HCT116 (cell line): ENCODE measurements around the gene HPS3. TPM values are rescaled to one million over a fixed set of nuclear protein-coding genes. Genes with fewer than 3 reads are reported as not detected.

ENCODE experiments used
- ATAC-seq: fragments of 200-7000 bp; cut with Tn5 transposase; 2 replicates; pipeline ENCODE4 v1.9.1; 2020; ENCODE audit warnings: mild to moderate bottlenecking, moderate library complexity
- BruUV-seq: library from RNA; stranded (reverse); fragments of 400-500 nt; replicated peaks from 2 replicates; lab custom pipeline; 2021; lab: Mats Ljungman, UMichigan
- CTCF ChIA-PET: fragments of 300-600 bp; sonication (Branson Sonifier 250); formaldehyde crosslinking; loops from one replicate; lab custom pipeline; 2021; ENCODE audit warnings: antibody characterized with exemption; lab: Charles Lee
- POLR2A ChIA-PET: fragments of 300-600, 350-600 bp; sonication (Branson Sonifier 250); formaldehyde crosslinking; loops from one replicate; lab custom pipeline; 2021; ENCODE audit warnings: antibody characterized with exemption; lab: Charles Lee
- RAD21 ChIA-PET, 2 experiments: fragments of 300-600 bp; sonication (Branson Sonifier 250); formaldehyde crosslinking; loops; one replicate each; lab custom pipeline; 2023; ENCODE audit warnings: low total read pairs in 2 of 2; ENCODE audit not compliant: uncharacterized antibody in 2 of 2, unreplicated experiment in 2 of 2, low non-redundant PET in 1 of 2; lab: Charles Lee
- DNase-seq: peaks from one replicate; pipeline ENCODE4 v3.0.0-alpha.2; 2010; ENCODE audit warnings: low read depth, low spot score
- H2AFZ ChIP-seq: fragments of 200-600 bp; shearing (Covaris generic), sonication (generic); 2 replicates; pipeline ENCODE4 v1.6.1; 2017; ENCODE audit warnings: low read depth, mixed run types, mixed read lengths, antibody characterized with exemption, low read length; ENCODE audit not compliant: poor library complexity, severe bottlenecking
- H3K27ac ChIP-seq: 2 replicates; pipeline ENCODE4 v1.5.1; 2012; ENCODE audit warnings: low read depth, low read length
- H3K27me3 ChIP-seq: fragments of 200-600 bp; sonication (generic); 2 replicates; pipeline ENCODE4 v1.6.1; 2016; ENCODE audit warnings: mixed run types, low read length, mixed read lengths; ENCODE audit not compliant: insufficient read depth
- H3K36me3 ChIP-seq, 2 experiments: fragments of 200-500 bp in 1 of 2; fragments of 200-600 bp in 1 of 2; sonication (Bioruptor generic) in 1 of 2; sonication (generic) in 1 of 2; 2 replicates each; pipeline versions ENCODE4 v1.5.1 to v1.6.1; 2014 to 2016; ENCODE audit warnings: low read length in 2 of 2, inconsistent platforms in 1 of 2, mixed read lengths in 1 of 2, mixed run types in 1 of 2; ENCODE audit not compliant: insufficient read depth in 2 of 2, control insufficient read depth in 1 of 2
- H3K4me1 ChIP-seq, 2 experiments: fragments of 200-600 bp in 1 of 2; sonication (generic) in 1 of 2; 2 replicates each; pipeline versions ENCODE4 v1.5.1 to v1.6.1; 2012 to 2017; ENCODE audit warnings: low read length in 2 of 2, inconsistent platforms in 1 of 2, mild to moderate bottlenecking in 1 of 2, mixed read lengths in 1 of 2, mixed run types in 1 of 2, moderate library complexity in 1 of 2; ENCODE audit not compliant: insufficient read depth in 2 of 2, control insufficient read depth in 1 of 2
- H3K4me2 ChIP-seq: fragments of 200-600 bp; sonication (generic); 2 replicates; pipeline ENCODE4 v1.6.1; 2017; ENCODE audit warnings: mixed run types, low read length, mixed read lengths
- H3K4me3 ChIP-seq, 2 experiments: fragments of 200-600 bp in 1 of 2; sonication (generic) in 1 of 2; replicated peaks in 1 of 2; 2 replicates each; pipeline ENCODE4 v1.5.1; 2011 to 2016; ENCODE audit warnings: low read length in 2 of 2, control low read depth in 1 of 2, low read depth in 1 of 2, mild to moderate bottlenecking in 1 of 2, mixed read lengths in 1 of 2, mixed run types in 1 of 2
- H3K79me2 ChIP-seq: fragments of 200-600 bp; sonication (generic); 2 replicates; pipeline ENCODE4 v1.6.1; 2017; ENCODE audit warnings: mild to moderate bottlenecking, mixed run types, low read length, moderate library complexity, mixed read lengths; ENCODE audit not compliant: insufficient read depth
- H3K9ac ChIP-seq: fragments of 200-600 bp; sonication (generic); 2 replicates; pipeline ENCODE4 v1.6.1; 2016; ENCODE audit warnings: low read length, mixed read lengths
- H3K9me2 ChIP-seq: fragments of 200-600 bp; sonication (generic), shearing (Covaris generic); 2 replicates; pipeline ENCODE4 v1.6.1; 2017; ENCODE audit warnings: mixed run types, mild to moderate bottlenecking, moderate library complexity; ENCODE audit not compliant: insufficient read depth
- H3K9me3 ChIP-seq, 2 experiments: fragments of 200-500 bp in 1 of 2; fragments of 200-600 bp in 1 of 2; sonication (Bioruptor generic) in 1 of 2; sonication (generic) in 1 of 2; 2 replicates each; pipeline ENCODE4 v1.6.1; 2014 to 2017; ENCODE audit warnings: low read length in 2 of 2, mixed read lengths in 2 of 2, inconsistent platforms in 1 of 2, low read depth in 1 of 2, mild to moderate bottlenecking in 1 of 2, mixed run types in 1 of 2, moderate library complexity in 1 of 2; ENCODE audit not compliant: control insufficient read depth in 1 of 2, insufficient read depth in 1 of 2
- H4K20me1 ChIP-seq: fragments of 200-600 bp; sonication (generic), shearing (Covaris generic); 2 replicates; pipeline ENCODE4 v1.6.1; 2017; ENCODE audit warnings: mixed run types, mild to moderate bottlenecking, moderate library complexity; ENCODE audit not compliant: insufficient read depth
- CBX3 ChIP-seq: IDR thresholded peaks from 2 replicates; pipeline ENCODE4 v1.6.1; 2012; ENCODE audit warnings: low read depth
- FOSL1 ChIP-seq: IDR thresholded peaks from 2 replicates; pipeline ENCODE4 v1.6.1; 2012; ENCODE audit warnings: low read depth
- MAX ChIP-seq: IDR thresholded peaks from 2 replicates; pipeline ENCODE4 v1.6.1; 2012
- POLR2A ChIP-seq: IDR thresholded peaks from 2 replicates; pipeline ENCODE4 v1.7.0; 2011; ENCODE audit warnings: borderline replicate concordance; ENCODE audit not compliant: insufficient read depth, insufficient read length; ENCODE audit errors: extremely low read depth
- SIN3A ChIP-seq: IDR thresholded peaks from 2 replicates; pipeline ENCODE4 v1.6.1; 2012; ENCODE audit warnings: low read depth
- SP1 ChIP-seq: IDR thresholded peaks from 2 replicates; pipeline ENCODE4 v1.6.1; 2012; ENCODE audit warnings: low read depth
- SRF ChIP-seq: IDR thresholded peaks from 2 replicates; pipeline ENCODE4 v1.6.1; 2012; ENCODE audit warnings: low read depth
- TCF7L2 ChIP-seq: IDR thresholded peaks from 2 replicates; pipeline ENCODE4 v1.7.0; 2011; ENCODE audit warnings: borderline replicate concordance, inconsistent platforms; ENCODE audit not compliant: insufficient read depth, insufficient read length; ENCODE audit errors: extremely low read depth
- ZFX ChIP-seq: fragments of 450-650 bp; IDR thresholded peaks from 2 replicates; pipeline ENCODE4 v1.6.1; 2017
- intact Hi-C: fragments of 100-400 bp; cut with micrococcal nuclease; formaldehyde crosslinking; loops from 2 replicates; pipeline ENCODE4 v1.10.0; 2022
- total RNA-seq: library from RNA; stranded (reverse); gene quantifications from one replicate; pipeline ENCODE4 v1.2.1, GENCODE V29; 2021; ENCODE audit not compliant: unreplicated experiment
- TF ChIP-seq, protein P1 (sequence below): IDR thresholded peaks from 2 replicates; pipeline ENCODE4 v1.6.1; 2012

HPS3 gene
- total RNA-seq, 1 experiment from 2014 or later: 17.1 TPM

DNA sequence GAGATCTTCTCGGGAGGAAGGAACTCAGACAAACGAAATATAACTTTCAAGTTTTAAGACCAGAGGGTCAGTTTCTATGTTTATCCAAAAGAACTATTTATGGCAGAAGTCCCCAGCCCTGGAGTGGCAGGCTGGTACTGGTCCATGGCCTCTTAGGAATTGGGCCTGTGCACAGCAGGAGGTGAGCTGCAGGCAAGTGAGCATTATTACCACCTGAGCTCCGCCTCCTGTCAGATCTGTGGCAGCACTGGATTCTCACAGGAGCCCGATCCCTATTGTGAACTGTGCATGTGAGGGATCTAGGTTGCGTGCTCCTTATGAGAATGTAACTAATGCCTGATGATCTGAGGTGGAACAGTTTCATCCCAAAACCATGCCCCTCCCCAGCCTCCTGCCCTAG is 14.3 kb upstream of the HPS3 start:
- H3K36me3 ChIP-seq: no peaks in the 10 kb centered on the region
- TF ChIP-seq SIN3A (no peak), SP1 (no peak), MAX (no peak), ZFX (no peak), CBX3 (no peak), TCF7L2 (no peak)
- TF ChIP-seq, protein P1, sequence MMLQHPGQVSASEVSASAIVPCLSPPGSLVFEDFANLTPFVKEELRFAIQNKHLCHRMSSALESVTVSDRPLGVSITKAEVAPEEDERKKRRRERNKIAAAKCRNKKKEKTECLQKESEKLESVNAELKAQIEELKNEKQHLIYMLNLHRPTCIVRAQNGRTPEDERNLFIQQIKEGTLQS: no peak
- TF ChIP-seq, all 23 proteins: peak for 0
- Histone ChIP-seq H3K9me3 (no peaks in the 10 kb centered on the region), H2AFZ (no peak overlapping the region), H3K4me2 (no peak overlapping the region), H3K4me3 (no peak overlapping the region), H4K20me1 (no peaks in the 10 kb centered on the region), H3K27ac (no peak overlapping the region), H3K9me2 (no peaks in the 10 kb centered on the region), H3K79me2 (no peaks in the 10 kb centered on the region), H3K27me3 (no peaks in the 10 kb centered on the region), H3K4me1 (no peaks in the 10 kb centered on the region), H3K9ac (no peak overlapping the region)
- ATAC-seq: no peak
- ChIA-PET RAD21 (interaction anchor here in 1 of 2 experiments (1.0 kb wide), 1 partner anchor 160 kb away, joined by 4 read pairs; no protein-coding TSS in a partner anchor), CTCF (interaction anchor here (0.6 kb wide), 1 partner anchor 12 kb away, joined by 4 read pairs; no protein-coding TSS in a partner anchor), POLR2A (no interaction called here)
- BruUV-seq: no TSS peak
- intact Hi-C loops: no loop called here
- no peak for DNase-seq

DNA sequence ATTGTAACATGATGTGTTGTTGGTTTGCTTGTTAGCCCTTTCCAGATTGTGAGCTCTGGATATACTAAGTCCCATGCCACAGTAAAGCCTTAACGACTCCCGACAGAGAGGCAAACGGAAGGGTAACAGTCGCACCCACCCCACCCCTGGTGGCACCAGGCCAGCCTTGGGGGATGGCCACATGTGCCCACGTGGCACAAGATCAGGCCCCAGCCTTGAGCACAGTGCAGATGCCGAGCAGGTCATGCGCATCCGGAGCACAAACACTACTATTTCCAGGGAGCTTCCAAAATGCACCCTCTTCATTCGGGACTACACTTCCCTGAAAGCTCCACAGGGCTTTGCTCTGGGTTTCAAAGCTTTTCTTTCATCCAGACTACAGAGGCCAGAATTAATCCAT is 10.7 kb upstream of the HPS3 start:
- no peak overlapping the region for H3K9ac ChIP-seq
- POLR2A ChIA-PET: no interaction called here

More for the DNA sequence above, 10.7 kb upstream of the HPS3 start:
- no peak for ATAC-seq
- intact Hi-C loops: no loop called here
- 0 out of 4 replicates have a peak, but pooled peaks cover 0 to 3% of the 10 kb centered on the region in 2 experiments for H3K4me1 ChIP-seq
- H2AFZ ChIP-seq: no peak overlapping the region
- no peaks in the 10 kb centered on the region for H4K20me1 ChIP-seq
- no peak overlapping the region for H3K27ac ChIP-seq
- no peak overlapping the region for H3K4me3 ChIP-seq
- no peaks in the 10 kb centered on the region for H3K79me2 ChIP-seq
- BruUV-seq: no TSS peak
- RAD21 ChIA-PET: no interaction called here
- no peaks in the 10 kb centered on the region for H3K9me2 ChIP-seq
- H3K27me3 ChIP-seq: no peaks in the 10 kb centered on the region
- H3K4me2 ChIP-seq: no peak overlapping the region
- H3K9me3 ChIP-seq: no peaks in the 10 kb centered on the region
- CTCF ChIA-PET: interaction anchor here (1.2 to 2.4 kb wide), 2 partner anchors 11 to 163 kb away, joined by 4 to 13 read pairs; partner anchors contain the start of gene HPS3
- no peak for DNase-seq
- TF ChIP-seq FOSL1: no peak
- TF ChIP-seq POLR2A: no peak
- TF ChIP-seq, protein P1: no peak
- TF ChIP-seq SRF: no peak
- H3K36me3 ChIP-seq: no peaks in the 10 kb centered on the region
